Natural killer cell (primary cell): ENCODE measurements around the gene MIOS. TPM values are rescaled to one million over a fixed set of nuclear protein-coding genes. Genes with fewer than 3 reads are reported as not detected.

Experiments
- ATAC-seq, 3 donors: fragments of 150-1000 bp in 2 of 3; fragments of 200-7000 bp in 1 of 3; cut with Tn5 transposase; 1 replicate in 1 of 3; 2 replicates in 2 of 3; pipeline ENCODE4 v1.10.0; 2021; ENCODE audit warnings: mild to moderate bottlenecking in 2 of 3, moderate library complexity in 2 of 3
- DNase-seq, 2 donors: peaks; one replicate each; pipeline versions ENCODE4 v3.0.0 to v3.0.0-alpha.2; 2013 to 2021; ENCODE audit warnings: mixed read lengths in 1 of 2
- H3K27ac ChIP-seq: one replicate; pipeline ENCODE4 v1.5.1; 2013; ENCODE audit warnings: mild to moderate bottlenecking, low read length
- H3K27me3 ChIP-seq: one replicate; pipeline ENCODE4 v1.6.1; 2013; ENCODE audit warnings: low read length; ENCODE audit not compliant: control insufficient read depth, insufficient read depth
- H3K36me3 ChIP-seq: one replicate; pipeline ENCODE4 v1.6.1; 2013; ENCODE audit warnings: low read length; ENCODE audit not compliant: control insufficient read depth, insufficient read depth
- H3K4me1 ChIP-seq: one replicate; pipeline ENCODE4 v1.6.1; 2013; ENCODE audit warnings: low read length; ENCODE audit not compliant: control insufficient read depth, insufficient read depth
- H3K4me3 ChIP-seq: one replicate; pipeline ENCODE4 v1.5.1; 2013; ENCODE audit warnings: low read length
- H3K9me3 ChIP-seq: one replicate; pipeline ENCODE4 v1.6.1; 2013; ENCODE audit warnings: low read length; ENCODE audit not compliant: control insufficient read depth, insufficient read depth
- H3K27ac Mint-ChIP-seq, 2 donors: one replicate each; pipeline ENCODE4 v1.8.0; 2022; ENCODE audit warnings: mild to moderate bottlenecking in 2 of 2, mixed read lengths in 2 of 2, moderate library complexity in 1 of 2
- H3K27me3 Mint-ChIP-seq, 2 donors: one replicate each; pipeline ENCODE4 v1.8.0; 2022; ENCODE audit warnings: low read depth in 2 of 2, mixed read lengths in 2 of 2
- H3K36me3 Mint-ChIP-seq: one replicate; pipeline ENCODE4 v1.8.0; 2022; ENCODE audit warnings: mixed read lengths
- H3K4me1 Mint-ChIP-seq, 2 donors: one replicate each; pipeline ENCODE4 v1.8.0; 2022; ENCODE audit warnings: mixed read lengths in 2 of 2
- H3K4me3 Mint-ChIP-seq: one replicate; pipeline ENCODE4 v1.8.0; 2022; ENCODE audit warnings: mild to moderate bottlenecking, moderate library complexity, mixed read lengths
- H3K9me3 Mint-ChIP-seq, 2 donors: one replicate each; pipeline ENCODE4 v1.8.0; 2022; ENCODE audit warnings: mixed read lengths in 2 of 2
- WGBS: methylation state at CpG from one replicate; pipeline ENCODE4 v1.1.7; 2013; ENCODE audit warnings: missing lambda C conversion rate; ENCODE audit not compliant: insufficient coverage; 5-methylcytosine and 5-hydroxymethylcytosine counted together
- intact Hi-C: fragments of 100-400 bp; cut with micrococcal nuclease; formaldehyde crosslinking; loops from one replicate; pipeline ENCODE4 v1.14.2; 2022
- total RNA-seq, 4 donors: library from RNA; stranded (reverse); fragments of 120-200 nt in 1 of 4; gene quantifications; one replicate each; pipeline versions ENCODE4 v1.2.3 to v1.2.4, GENCODE V29; 2013 to 2022
- TF ChIP-seq, protein P1 (sequence below): fragments of 200-600 bp; IDR thresholded peaks from one replicate; pipeline ENCODE4 v1.8.0; 2022; ENCODE audit warnings: antibody characterized with exemption

MIOS gene
- total RNA-seq, 3 donors from 2014 or later (not counting 1 experiment from before 2014, with no cell fraction given), result 23.5 to 30.9 (median 28.9) TPM

DNA sequence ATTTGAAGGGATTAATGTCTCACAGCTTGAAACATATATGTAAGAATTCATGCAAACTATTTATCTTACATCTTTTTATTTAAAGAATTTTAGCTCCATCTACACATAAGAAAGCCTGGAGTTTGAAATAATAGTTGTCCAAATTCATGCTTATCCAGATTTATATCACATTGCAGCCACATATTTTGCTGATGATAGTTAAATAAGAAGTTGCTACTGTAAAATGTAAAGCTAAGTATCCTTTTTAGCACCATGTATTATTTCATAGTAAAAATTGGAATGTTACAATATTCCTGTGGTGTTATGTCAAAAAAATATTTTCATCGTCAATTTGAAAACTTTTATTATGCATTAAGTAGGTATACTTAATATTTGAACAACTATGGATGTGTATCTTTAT is 46.5 kb downstream of the MIOS start:
- TF ChIP-seq, protein P1, sequence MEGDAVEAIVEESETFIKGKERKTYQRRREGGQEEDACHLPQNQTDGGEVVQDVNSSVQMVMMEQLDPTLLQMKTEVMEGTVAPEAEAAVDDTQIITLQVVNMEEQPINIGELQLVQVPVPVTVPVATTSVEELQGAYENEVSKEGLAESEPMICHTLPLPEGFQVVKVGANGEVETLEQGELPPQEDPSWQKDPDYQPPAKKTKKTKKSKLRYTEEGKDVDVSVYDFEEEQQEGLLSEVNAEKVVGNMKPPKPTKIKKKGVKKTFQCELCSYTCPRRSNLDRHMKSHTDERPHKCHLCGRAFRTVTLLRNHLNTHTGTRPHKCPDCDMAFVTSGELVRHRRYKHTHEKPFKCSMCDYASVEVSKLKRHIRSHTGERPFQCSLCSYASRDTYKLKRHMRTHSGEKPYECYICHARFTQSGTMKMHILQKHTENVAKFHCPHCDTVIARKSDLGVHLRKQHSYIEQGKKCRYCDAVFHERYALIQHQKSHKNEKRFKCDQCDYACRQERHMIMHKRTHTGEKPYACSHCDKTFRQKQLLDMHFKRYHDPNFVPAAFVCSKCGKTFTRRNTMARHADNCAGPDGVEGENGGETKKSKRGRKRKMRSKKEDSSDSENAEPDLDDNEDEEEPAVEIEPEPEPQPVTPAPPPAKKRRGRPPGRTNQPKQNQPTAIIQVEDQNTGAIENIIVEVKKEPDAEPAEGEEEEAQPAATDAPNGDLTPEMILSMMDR, result no peak
- no peaks in the 10 kb centered on the region for H3K9me3 Mint-ChIP-seq
- H3K4me3 Mint-ChIP-seq, result no peak overlapping the region
- Histone ChIP-seq H3K4me1 (no peaks in the 10 kb centered on the region), H3K27me3 (no peaks in the 10 kb centered on the region), H3K4me3 (no peak overlapping the region), H3K27ac (no peak overlapping the region), H3K36me3 (no peaks in the 10 kb centered on the region), H3K9me3 (no peaks in the 10 kb centered on the region)
- H3K27me3 Mint-ChIP-seq, result no peaks in the 10 kb centered on the region
- no peak overlapping the region for H3K27ac Mint-ChIP-seq
- H3K4me1 Mint-ChIP-seq, result no peaks in the 10 kb centered on the region
- no peaks in the 10 kb centered on the region for H3K36me3 Mint-ChIP-seq
- no peak for ATAC-seq
- WGBS, result no CpG with 5 or more reads among the region's 1 CpG
- DNase-seq, result no peak
- intact Hi-C loops, result no loop called here

DNA sequence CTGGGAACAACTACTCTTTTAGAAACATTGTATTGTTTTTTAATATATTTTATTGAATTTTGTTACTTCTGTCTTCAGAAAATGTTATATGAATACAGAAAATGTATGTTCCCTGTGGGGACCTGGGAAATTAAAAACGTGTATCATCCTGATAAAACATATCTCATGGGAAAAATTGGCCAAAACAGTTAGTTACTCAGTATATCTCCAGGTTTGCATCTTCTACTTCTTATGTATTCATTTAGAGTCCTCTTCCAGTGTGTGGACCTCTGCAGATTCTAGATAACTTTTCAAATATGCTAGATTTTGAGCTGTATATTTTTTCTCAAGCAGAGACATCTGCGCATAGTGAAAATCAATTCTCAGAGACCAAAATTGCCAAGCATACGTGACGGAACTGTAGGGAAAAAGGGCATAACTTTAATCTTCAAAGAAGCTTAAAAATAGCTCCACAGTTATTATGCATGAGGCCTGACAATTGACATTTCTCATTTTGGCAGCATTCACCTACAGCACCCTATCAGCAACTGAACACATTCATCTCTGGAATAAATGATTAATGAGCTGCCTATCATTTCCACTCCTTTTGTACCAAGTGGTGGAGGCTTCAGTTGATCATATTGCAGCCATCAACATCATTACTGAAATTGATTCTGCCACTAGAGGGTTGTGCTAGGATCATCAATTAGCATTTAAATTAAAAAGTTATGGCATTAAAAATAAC is 47.5 kb downstream of the MIOS start:
- intact Hi-C loops, result no loop called here
- no peak for ATAC-seq
- Mint-ChIP-seq H3K27me3 (peaks cover 5 to 9% of the 10 kb centered on the region in 2 donors), H3K9me3 (no peaks in the 10 kb centered on the region), H3K36me3 (no peaks in the 10 kb centered on the region), H3K27ac (no peak overlapping the region), H3K4me1 (no peaks in the 10 kb centered on the region), H3K4me3 (no peak overlapping the region)
- TF ChIP-seq, protein P1, result no peak
- no peaks in the 10 kb centered on the region for H3K36me3 ChIP-seq
- no peaks in the 10 kb centered on the region for H3K27me3 ChIP-seq
- 94% methylated on average over 4 of the region's 4 CpGs for WGBS
- no peak overlapping the region for H3K27ac ChIP-seq
- no peak for DNase-seq
- no peak overlapping the region for H3K4me3 ChIP-seq
- H3K9me3 ChIP-seq, result no peaks in the 10 kb centered on the region
- no peaks in the 10 kb centered on the region for H3K4me1 ChIP-seq

DNA sequence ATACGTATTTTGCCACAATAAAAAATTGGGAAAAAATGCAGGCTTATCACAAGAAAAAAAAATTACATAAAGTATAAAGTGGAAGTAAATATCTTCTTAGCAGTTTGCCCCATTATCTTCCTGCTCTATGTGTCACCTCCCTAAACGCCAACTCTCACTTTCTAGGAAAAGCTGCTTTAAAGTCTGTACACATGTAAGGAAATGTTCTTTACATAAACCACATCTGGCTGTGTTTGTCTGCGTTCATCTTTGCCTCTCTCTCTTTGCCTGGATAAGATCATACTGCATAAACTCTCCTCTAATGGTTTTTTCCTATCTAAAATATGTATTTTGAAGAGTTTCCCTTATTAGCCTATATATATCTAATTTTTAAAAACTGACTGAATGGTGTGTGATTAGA is 50.9 kb downstream of the MIOS start:
- H3K4me1 Mint-ChIP-seq, result no peaks in the 10 kb centered on the region
- H3K4me3 Mint-ChIP-seq, result no peak overlapping the region
- intact Hi-C loops, result no loop called here
- Histone ChIP-seq H3K27me3 (no peaks in the 10 kb centered on the region), H3K9me3 (no peaks in the 10 kb centered on the region), H3K4me3 (no peak overlapping the region), H3K27ac (no peak overlapping the region), H3K4me1 (no peaks in the 10 kb centered on the region), H3K36me3 (no peaks in the 10 kb centered on the region)
- H3K27ac Mint-ChIP-seq, result no peak overlapping the region
- H3K27me3 Mint-ChIP-seq, result peaks cover 7 to 10% of the 10 kb centered on the region in 2 donors
- 86% methylated on average over 1 of the region's 3 CpGs for WGBS
- DNase-seq (no peak), ATAC-seq (no peak)
- TF ChIP-seq, protein P1, result no peak
- no peaks in the 10 kb centered on the region for H3K36me3 Mint-ChIP-seq
- H3K9me3 Mint-ChIP-seq, result no peaks in the 10 kb centered on the region

DNA sequence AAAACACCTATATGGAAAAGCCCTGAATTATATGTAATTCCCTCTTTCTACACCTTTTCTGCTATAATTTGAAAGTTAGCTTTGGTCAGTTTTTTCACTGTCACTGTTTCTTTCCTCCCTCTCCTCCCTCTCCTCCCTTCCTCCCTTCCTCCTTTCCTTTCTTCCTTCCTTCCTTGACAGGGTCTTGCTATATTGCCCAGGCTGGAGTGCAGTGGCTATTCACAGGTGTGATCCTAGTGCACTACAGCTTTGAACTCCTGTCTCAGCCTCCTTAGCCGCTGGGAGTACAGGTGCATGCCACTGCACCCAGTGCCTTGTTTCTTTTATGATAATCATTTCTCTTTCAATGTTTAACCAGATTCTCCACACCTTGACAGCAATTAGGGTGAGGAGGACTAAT is 51.7 kb downstream of the MIOS start:
- ATAC-seq (no peak), DNase-seq (no peak)
- H3K27ac Mint-ChIP-seq, result no peak overlapping the region
- Histone ChIP-seq H3K36me3 (no peaks in the 10 kb centered on the region), H3K9me3 (no peaks in the 10 kb centered on the region), H3K4me1 (no peaks in the 10 kb centered on the region), H3K4me3 (no peak overlapping the region), H3K27me3 (no peaks in the 10 kb centered on the region), H3K27ac (no peak overlapping the region)
- no peak overlapping the region for H3K4me3 Mint-ChIP-seq
- no peaks in the 10 kb centered on the region for H3K9me3 Mint-ChIP-seq
- no peaks in the 10 kb centered on the region for H3K36me3 Mint-ChIP-seq
- TF ChIP-seq, protein P1, result no peak
- 100% methylated on average over 1 of the region's 1 CpG for WGBS
- no peaks in the 10 kb centered on the region for H3K4me1 Mint-ChIP-seq
- intact Hi-C loops, result no loop called here
- peaks cover 10% of the 10 kb centered on the region in 2 donors for H3K27me3 Mint-ChIP-seq
